Kidney capillary endothelial cell (primary cell): ENCODE results near the gene EZR.
"Not testable (repeated sequence)": the region's sequence is repeated elsewhere in the genome, so short reads cannot be mapped to it uniquely, and the experiment has no call there.

Experiments
- DNase-seq: peaks from one replicate; pipeline ENCODE4 v3.0.0-alpha.2; 2018; ENCODE audit warnings: low spot score

EZR gene

GRCh38 chr6:158841358-158841757 lies 22.2 kb upstream of the EZR start:
- DNase-seq: no peak

- DNase-seq: no peak
Measured at GRCh38 chr6:158840465-158840864, 21.3 kb upstream of the EZR start.

- no peak for DNase-seq
Measured at GRCh38 chr6:158839796-158840195, 20.6 kb upstream of the EZR start.

- DNase-seq: not testable (repeated sequence)
Measured at GRCh38 chr6:158838790-158839189, 19.6 kb upstream of the EZR start.

GRCh38 chr6:158837684-158838625 lies 18.8 kb upstream of the EZR start:
- DNase-seq: no peak

- no peak for DNase-seq
Measured at GRCh38 chr6:158836625-158837311, 17.6 kb upstream of the EZR start.

GRCh38 chr6:158835616-158836221 lies 16.6 kb upstream of the EZR start:
- no peak for DNase-seq

GRCh38 chr6:158834675-158835385 lies 15.7 kb upstream of the EZR start:
- no peak for DNase-seq

GRCh38 chr6:158832807-158833206 lies 13.6 kb upstream of the EZR start:
- DNase-seq: not testable (repeated sequence)

- DNase-seq: no peak
Measured at GRCh38 chr6:158832026-158832425, 12.9 kb upstream of the EZR start.

GRCh38 chr6:158831571-158831970 lies 12.4 kb upstream of the EZR start:
- DNase-seq: no peak

- no peak for DNase-seq
Measured at GRCh38 chr6:158830736-158831135, 11.6 kb upstream of the EZR start.

GRCh38 chr6:158828807-158829206 lies 9.6 kb upstream of the EZR start:
- DNase-seq: no peak

GRCh38 chr6:158826819-158827501 lies 7.8 kb upstream of the EZR start:
- no peak for DNase-seq

- DNase-seq: no peak
Measured at GRCh38 chr6:158825951-158826306, 6.8 kb upstream of the EZR start.

- no peak for DNase-seq
Measured at GRCh38 chr6:158825038-158825950, 6.1 kb upstream of the EZR start.

- not testable (repeated sequence) for DNase-seq
Measured at GRCh38 chr6:158823616-158824015, 4.4 kb upstream of the EZR start.

- no peak for DNase-seq
Measured at GRCh38 chr6:158819977-158820622, 932 bp upstream of the EZR start.

- peak; percentile 57 for DNase-seq
Measured at GRCh38 chr6:158818581-158819212, 471 bp downstream of the EZR start.
